ENCODE data around the gene UPF3A. TPM values are rescaled to one million over a fixed set of nuclear protein-coding genes. Genes with fewer than 3 reads are reported as not detected.

Gene UPF3A
- total and polyA plus RNA-seq, 2 experiments from 2014 or later: 45.0 to 174 TPM

- Histone ChIP-seq H3K4me3 (no peak overlapping the region), H3K27me3 (ENCODE audit: insufficient read depth) (no peaks in the 10 kb centered on the region), H3F3A (replicated peaks; ENCODE audit: low read depth) (no peaks in the 10 kb centered on the region; the same call in 1 of the 2 replicates), H4K20me1 (replicated peaks; ENCODE audit: insufficient read depth) (no peaks in the 10 kb centered on the region; the same call in 1 of the 2 replicates), H3K9me2 (ENCODE audit: insufficient read depth) (no peaks in the 10 kb centered on the region), H3K79me2 (replicated peaks; ENCODE audit: insufficient read depth) (peaks cover 2% of the 10 kb centered on the region), H3K4me1 (ENCODE audit: insufficient read depth) (peaks cover 3% of the 10 kb centered on the region; the same call in 1 of the 2 replicates), H2AFZ (no peak overlapping the region), H3K27ac (ENCODE audit: low read depth) (no peak overlapping the region), H3K36me3 (ENCODE audit: insufficient read depth) (peaks cover 12% of the 10 kb centered on the region; the same call in 1 of the 2 replicates), H3K4me2 (no peak overlapping the region)
- TF ChIP-seq NANOG (IDR thresholded peaks at IDR 0.05; ENCODE audit: borderline replicate concordance) (no peak), CREB1 (CRISPR knock-in tag; IDR thresholded peaks at IDR 0.05; ENCODE audit: low read depth) (no peak), ZNF331 (CRISPR knock-in tag; IDR thresholded peaks at IDR 0.05; ENCODE audit: low read depth) (no peak), CTCF (conservative IDR thresholded peaks at IDR 0.05; ENCODE audit: low read depth in 2 of 2) (no peak), EZH2 (IDR thresholded peaks at IDR 0.05; ENCODE audit: low read depth, unreplicated experiment) (no peak), STAT1 (IDR thresholded peaks at IDR 0.05; ENCODE audit: unreplicated experiment) (no peak), ZNF114 (CRISPR knock-in tag; IDR thresholded peaks at IDR 0.05) (no peak)
- TF ChIP-seq, protein P1, sequence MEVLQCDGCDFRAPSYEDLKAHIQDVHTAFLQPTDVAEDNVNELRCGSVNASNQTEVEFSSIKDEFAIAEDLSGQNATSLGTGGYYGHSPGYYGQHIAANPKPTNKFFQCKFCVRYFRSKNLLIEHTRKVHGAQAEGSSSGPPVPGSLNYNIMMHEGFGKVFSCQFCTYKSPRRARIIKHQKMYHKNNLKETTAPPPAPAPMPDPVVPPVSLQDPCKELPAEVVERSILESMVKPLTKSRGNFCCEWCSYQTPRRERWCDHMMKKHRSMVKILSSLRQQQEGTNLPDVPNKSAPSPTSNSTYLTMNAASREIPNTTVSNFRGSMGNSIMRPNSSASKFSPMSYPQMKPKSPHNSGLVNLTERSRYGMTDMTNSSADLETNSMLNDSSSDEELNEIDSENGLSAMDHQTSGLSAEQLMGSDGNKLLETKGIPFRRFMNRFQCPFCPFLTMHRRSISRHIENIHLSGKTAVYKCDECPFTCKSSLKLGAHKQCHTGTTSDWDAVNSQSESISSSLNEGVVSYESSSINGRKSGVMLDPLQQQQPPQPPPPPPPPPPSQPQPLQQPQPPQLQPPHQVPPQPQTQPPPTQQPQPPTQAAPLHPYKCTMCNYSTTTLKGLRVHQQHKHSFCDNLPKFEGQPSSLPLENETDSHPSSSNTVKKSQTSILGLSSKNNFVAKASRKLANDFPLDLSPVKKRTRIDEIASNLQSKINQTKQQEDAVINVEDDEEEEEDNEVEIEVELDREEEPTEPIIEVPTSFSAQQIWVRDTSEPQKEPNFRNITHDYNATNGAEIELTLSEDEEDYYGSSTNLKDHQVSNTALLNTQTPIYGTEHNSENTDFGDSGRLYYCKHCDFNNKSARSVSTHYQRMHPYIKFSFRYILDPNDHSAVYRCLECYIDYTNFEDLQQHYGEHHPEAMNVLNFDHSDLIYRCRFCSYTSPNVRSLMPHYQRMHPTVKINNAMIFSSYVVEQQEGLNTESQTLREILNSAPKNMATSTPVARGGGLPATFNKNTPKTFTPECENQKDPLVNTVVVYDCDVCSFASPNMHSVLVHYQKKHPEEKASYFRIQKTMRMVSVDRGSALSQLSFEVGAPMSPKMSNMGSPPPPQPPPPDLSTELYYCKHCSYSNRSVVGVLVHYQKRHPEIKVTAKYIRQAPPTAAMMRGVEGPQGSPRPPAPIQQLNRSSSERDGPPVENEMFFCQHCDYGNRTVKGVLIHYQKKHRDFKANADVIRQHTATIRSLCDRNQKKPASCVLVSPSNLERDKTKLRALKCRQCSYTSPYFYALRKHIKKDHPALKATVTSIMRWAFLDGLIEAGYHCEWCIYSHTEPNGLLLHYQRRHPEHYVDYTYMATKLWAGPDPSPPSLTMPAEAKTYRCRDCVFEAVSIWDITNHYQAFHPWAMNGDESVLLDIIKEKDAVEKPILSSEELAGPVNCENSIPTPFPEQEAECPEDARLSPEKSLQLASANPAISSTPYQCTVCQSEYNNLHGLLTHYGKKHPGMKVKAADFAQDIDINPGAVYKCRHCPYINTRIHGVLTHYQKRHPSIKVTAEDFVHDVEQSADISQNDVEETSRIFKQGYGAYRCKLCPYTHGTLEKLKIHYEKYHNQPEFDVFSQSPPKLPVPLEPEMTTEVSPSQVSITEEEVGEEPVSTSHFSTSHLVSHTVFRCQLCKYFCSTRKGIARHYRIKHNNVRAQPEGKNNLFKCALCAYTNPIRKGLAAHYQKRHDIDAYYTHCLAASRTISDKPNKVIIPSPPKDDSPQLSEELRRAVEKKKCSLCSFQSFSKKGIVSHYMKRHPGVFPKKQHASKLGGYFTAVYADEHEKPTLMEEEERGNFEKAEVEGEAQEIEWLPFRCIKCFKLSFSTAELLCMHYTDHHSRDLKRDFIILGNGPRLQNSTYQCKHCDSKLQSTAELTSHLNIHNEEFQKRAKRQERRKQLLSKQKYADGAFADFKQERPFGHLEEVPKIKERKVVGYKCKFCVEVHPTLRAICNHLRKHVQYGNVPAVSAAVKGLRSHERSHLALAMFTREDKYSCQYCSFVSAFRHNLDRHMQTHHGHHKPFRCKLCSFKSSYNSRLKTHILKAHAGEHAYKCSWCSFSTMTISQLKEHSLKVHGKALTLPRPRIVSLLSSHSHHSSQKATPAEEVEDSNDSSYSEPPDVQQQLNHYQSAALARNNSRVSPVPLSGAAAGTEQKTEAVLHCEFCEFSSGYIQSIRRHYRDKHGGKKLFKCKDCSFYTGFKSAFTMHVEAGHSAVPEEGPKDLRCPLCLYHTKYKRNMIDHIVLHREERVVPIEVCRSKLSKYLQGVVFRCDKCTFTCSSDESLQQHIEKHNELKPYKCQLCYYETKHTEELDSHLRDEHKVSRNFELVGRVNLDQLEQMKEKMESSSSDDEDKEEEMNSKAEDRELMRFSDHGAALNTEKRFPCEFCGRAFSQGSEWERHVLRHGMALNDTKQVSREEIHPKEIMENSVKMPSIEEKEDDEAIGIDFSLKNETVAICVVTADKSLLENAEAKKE (CRISPR knock-in tag; IDR thresholded peaks at IDR 0.05): no peak
- TF ChIP-seq, protein P2, sequence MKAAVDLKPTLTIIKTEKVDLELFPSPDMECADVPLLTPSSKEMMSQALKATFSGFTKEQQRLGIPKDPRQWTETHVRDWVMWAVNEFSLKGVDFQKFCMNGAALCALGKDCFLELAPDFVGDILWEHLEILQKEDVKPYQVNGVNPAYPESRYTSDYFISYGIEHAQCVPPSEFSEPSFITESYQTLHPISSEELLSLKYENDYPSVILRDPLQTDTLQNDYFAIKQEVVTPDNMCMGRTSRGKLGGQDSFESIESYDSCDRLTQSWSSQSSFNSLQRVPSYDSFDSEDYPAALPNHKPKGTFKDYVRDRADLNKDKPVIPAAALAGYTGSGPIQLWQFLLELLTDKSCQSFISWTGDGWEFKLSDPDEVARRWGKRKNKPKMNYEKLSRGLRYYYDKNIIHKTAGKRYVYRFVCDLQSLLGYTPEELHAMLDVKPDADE (IDR thresholded peaks at IDR 0.05): no peak
- no peak overlapping the region for H3K27ac Mint-ChIP-seq
- DNase-seq (ENCODE audit: low spot score) (peak; percentile 11), ATAC-seq (no peak)
- peaks cover 8% of the 10 kb centered on the region for H3K27me3 Mint-ChIP-seq (ENCODE audit: insufficient read depth, low read depth, poor library complexity)
- H3K36me3 Mint-ChIP-seq (ENCODE audit: low read depth): peaks cover 22% of the 10 kb centered on the region
- no peaks in the 10 kb centered on the region for H3K9me3 Mint-ChIP-seq
- H3K4me1 Mint-ChIP-seq: peaks cover 11% of the 10 kb centered on the region
- H3K4me3 Mint-ChIP-seq: no peak overlapping the region
These were observed 28.5 kb downstream of the UPF3A start for GRCh38 chr13:114309806-114310410.
